Peyer's patch (tissue), 4 donors: ENCODE results near the gene KIAA1671.

Experiments used
- CTCF ChIP-seq, 6 experiments: fragments of 450-650 bp in 4 of 6; fragments of 200-600 bp in 2 of 6; sonication (generic) in 1 of 6; IDR thresholded peaks; one replicate each; pipeline ENCODE4 v1.5.1; 2017 to 2019; ENCODE audit warnings: antibody characterized with exemption in 6 of 6, mild to moderate bottlenecking in 3 of 6, moderate library complexity in 1 of 6
- POLR2A ChIP-seq, 2 donors: fragments of 450-650 bp; IDR thresholded peaks; one replicate each; pipeline ENCODE4 v1.5.1; 2017; ENCODE audit warnings: antibody characterized with exemption in 2 of 2, mild to moderate bottlenecking in 2 of 2, moderate library complexity in 2 of 2

DNA sequence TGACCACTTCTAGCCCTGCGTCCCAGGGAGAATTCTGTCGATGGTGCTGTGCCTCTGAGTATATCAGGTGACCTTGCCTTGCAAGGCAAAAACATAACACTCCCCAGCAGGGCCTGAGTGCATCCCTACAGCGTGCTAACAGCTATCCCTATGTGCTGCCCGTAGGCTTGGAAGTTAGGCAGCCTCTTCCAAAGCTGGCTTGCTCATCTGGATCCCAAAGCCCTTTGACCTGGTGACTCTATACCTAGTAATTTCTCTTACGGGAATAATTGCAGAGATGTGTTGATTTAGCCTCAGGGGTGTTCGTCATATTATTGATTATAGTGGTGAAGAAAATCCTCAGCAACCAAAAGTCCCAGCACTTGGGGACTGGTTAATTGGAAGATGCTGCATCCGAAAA, 214.6 kb downstream of the KIAA1671 start:
- no peak for TF ChIP-seq CTCF (IDR thresholded peaks at IDR 0.05)
- no peak for TF ChIP-seq POLR2A (IDR thresholded peaks at IDR 0.05)
